ENCODE data around the gene ARSB. TPM values are rescaled to one million over a fixed set of nuclear protein-coding genes. Genes with fewer than 3 reads are reported as not detected.

The ARSB gene
- total and polyA plus RNA-seq, 9 of the 15 experiments (the other 6 are each of a cell fraction or from before 2014, with no cell fraction given) = 0.52 to 4.6 (median 2.4) TPM

GRCh38 chr5:78754655-78755054, 230.5 kb downstream of the ARSB start (continued):
- TF ChIP-seq ZBTB5 (IDR thresholded peaks at IDR 0.05) = no peak
- TF ChIP-seq XRCC5 (IDR thresholded peaks at IDR 0.05; ENCODE audit: low read depth, low read length) = no peak
- TF ChIP-seq CBFB (CRISPR knock-in tag; IDR thresholded peaks at IDR 0.05) = no peak
- TF ChIP-seq C11orf30 (IDR thresholded peaks at IDR 0.05; ENCODE audit: low read depth) = peak; percentile 76; the same call in 1 of the 2 replicates
- TF ChIP-seq THAP12 (CRISPR knock-in tag; IDR thresholded peaks at IDR 0.05) = no peak
- no peak for TF ChIP-seq HSF4 (CRISPR knock-in tag; IDR thresholded peaks at IDR 0.05; ENCODE audit: borderline replicate concordance)
- TF ChIP-seq RBM14 (IDR thresholded peaks at IDR 0.05; ENCODE audit: borderline replicate concordance, insufficient read depth, low read depth, low read length) = no peak
- no peak for TF ChIP-seq CGGBP1 (CRISPR knock-in tag; IDR thresholded peaks at IDR 0.05)
- TF ChIP-seq TAF15 (IDR thresholded peaks at IDR 0.05; ENCODE audit: low read depth, low read length) = no peak
- TF ChIP-seq MAFF (IDR thresholded peaks at IDR 0.05; ENCODE audit: low read length) = peak; percentile 63
- TF ChIP-seq NR4A1 (CRISPR knock-in tag; IDR thresholded peaks at IDR 0.05) = no peak
- TF ChIP-seq NR4A1 (tag; IDR thresholded peaks at IDR 0.05) = no peak
- peak; percentile 63 for TF ChIP-seq MAFK (IDR thresholded peaks at IDR 0.05; ENCODE audit: low read length)
- no peak for TF ChIP-seq ZFP91 (CRISPR knock-in tag; IDR thresholded peaks at IDR 0.05)
- TF ChIP-seq GTF3C2 (IDR thresholded peaks at IDR 0.05; ENCODE audit: borderline replicate concordance, extremely low read depth, insufficient read length) = no peak
- no peak for TF ChIP-seq SRSF9 (IDR thresholded peaks at IDR 0.05; ENCODE audit: borderline replicate concordance, low read depth, low read length)

All from K562 (cell line).